ENCODE measurements around the gene USP9Y.

DNA sequence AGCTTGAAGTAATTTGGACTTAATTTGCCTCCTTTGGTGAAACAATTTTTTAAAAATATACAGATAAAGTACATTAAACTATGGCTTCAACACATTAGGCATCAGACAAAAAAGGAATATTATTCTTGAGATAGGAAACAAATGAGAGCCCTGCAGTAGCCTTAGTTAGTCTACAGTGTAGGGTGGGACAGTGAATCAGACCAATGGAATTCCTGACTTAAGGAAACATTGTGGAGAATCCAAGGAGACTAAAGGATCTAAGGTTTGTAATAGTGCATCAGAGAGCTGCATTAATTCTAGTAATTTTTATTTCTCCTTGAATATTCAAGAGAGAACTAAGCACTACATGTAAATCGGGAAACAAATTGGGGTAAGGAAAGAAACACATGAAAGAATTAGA is 125.8 kb downstream of the USP9Y start:
- TF ChIP-seq, protein P1, sequence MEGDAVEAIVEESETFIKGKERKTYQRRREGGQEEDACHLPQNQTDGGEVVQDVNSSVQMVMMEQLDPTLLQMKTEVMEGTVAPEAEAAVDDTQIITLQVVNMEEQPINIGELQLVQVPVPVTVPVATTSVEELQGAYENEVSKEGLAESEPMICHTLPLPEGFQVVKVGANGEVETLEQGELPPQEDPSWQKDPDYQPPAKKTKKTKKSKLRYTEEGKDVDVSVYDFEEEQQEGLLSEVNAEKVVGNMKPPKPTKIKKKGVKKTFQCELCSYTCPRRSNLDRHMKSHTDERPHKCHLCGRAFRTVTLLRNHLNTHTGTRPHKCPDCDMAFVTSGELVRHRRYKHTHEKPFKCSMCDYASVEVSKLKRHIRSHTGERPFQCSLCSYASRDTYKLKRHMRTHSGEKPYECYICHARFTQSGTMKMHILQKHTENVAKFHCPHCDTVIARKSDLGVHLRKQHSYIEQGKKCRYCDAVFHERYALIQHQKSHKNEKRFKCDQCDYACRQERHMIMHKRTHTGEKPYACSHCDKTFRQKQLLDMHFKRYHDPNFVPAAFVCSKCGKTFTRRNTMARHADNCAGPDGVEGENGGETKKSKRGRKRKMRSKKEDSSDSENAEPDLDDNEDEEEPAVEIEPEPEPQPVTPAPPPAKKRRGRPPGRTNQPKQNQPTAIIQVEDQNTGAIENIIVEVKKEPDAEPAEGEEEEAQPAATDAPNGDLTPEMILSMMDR (IDR thresholded peaks at IDR 0.05) = no peak
- TF ChIP-seq POLR2AphosphoS5 (IDR thresholded peaks at IDR 0.05) = no peak
